Right lobe of liver (tissue), 6 donors: ENCODE results near the gene ALPP. TPM values are rescaled to one million over a fixed set of nuclear protein-coding genes. Genes with fewer than 3 reads are reported as not detected.
A peak's percentile ranks its signal among the peaks of the same experiment; 100 is the strongest.

Experiments
- ATAC-seq, 4 donors: fragments of 200-7000 bp; cut with Tn5 transposase; one replicate each; pipeline ENCODE4 v1.9.1; 2020; ENCODE audit warnings: mild to moderate bottlenecking in 4 of 4, moderate library complexity in 4 of 4
- DNase-seq, 3 donors: peaks; one replicate each; pipeline ENCODE4 v3.0.0-alpha.2; 2020
- H3K27ac ChIP-seq, 3 donors: fragments of 200-600 bp; one replicate each; pipeline ENCODE4 v1.8.0; 2022
- H3K27me3 ChIP-seq, 2 donors: fragments of 200-600 bp; one replicate each; pipeline ENCODE4 v1.8.0; 2022
- H3K36me3 ChIP-seq, 4 donors: fragments of 200-600 bp; sonication (generic) in 1 of 4; one replicate each; pipeline versions ENCODE4 v1.5.1 to v1.8.0; 2017 to 2022; ENCODE audit warnings: control low read depth in 1 of 4
- H3K4me1 ChIP-seq, 4 donors: fragments of 200-600 bp; sonication (generic) in 1 of 4; one replicate each; pipeline versions ENCODE4 v1.5.1 to v1.8.0; 2017 to 2022; ENCODE audit warnings: control low read depth in 1 of 4
- H3K4me3 ChIP-seq, 3 donors: fragments of 200-600 bp; one replicate each; pipeline ENCODE4 v1.8.0; 2022
- H3K9me3 ChIP-seq, 4 donors: fragments of 200-600 bp; sonication (generic) in 1 of 4; one replicate each; pipeline versions ENCODE4 v1.5.1 to v1.8.0; 2017 to 2022; ENCODE audit warnings: control low read depth in 1 of 4
- POLR2A ChIP-seq: fragments of 450-650 bp; IDR thresholded peaks from one replicate; pipeline ENCODE4 v1.6.1; 2017; ENCODE audit warnings: antibody characterized with exemption, mild to moderate bottlenecking
- WGBS: methylation state at CpG from one replicate; pipeline ENCODE4 v1.1.6; 2018; ENCODE audit warnings: low coverage, low lambda C conversion rate; ENCODE audit not compliant: insufficient coverage; ENCODE audit errors: missing lambda C conversion rate; 5-methylcytosine and 5-hydroxymethylcytosine counted together
- intact Hi-C, 2 donors: fragments of 100-400 bp; cut with DNase I; formaldehyde crosslinking; loops; one replicate each; pipeline versions ENCODE4 v1.11.2 to v1.14.1; 2022
- total RNA-seq, 6 experiments: library from RNA; depleted of rRNA in 2 of 6; stranded (reverse); fragments of >200 nt in 2 of 6; fragmentation: NEBNext Ultra II Directional in 3 of 6; extraction: Animal tissue kit (Norgen Biotek cat#: 25700) in 3 of 6; gene quantifications; one replicate each; pipeline versions ENCODE4 v1.1.0 to v1.2.4, GENCODE V29; 2016 to 2023
- TF ChIP-seq, protein P1 (sequence below), 4 donors: fragments of 200-600 bp in 3 of 4; fragments of 450-650 bp in 1 of 4; IDR thresholded peaks; one replicate each; pipeline versions ENCODE4 v1.5.1 to v1.8.0; 2016 to 2022; ENCODE audit warnings: antibody characterized with exemption in 4 of 4, mild to moderate bottlenecking in 2 of 4
- donor health status: DM: no; HTN: yes; CAD: no.
- donor health status: DM: no; HTN: no; CAD: no.
- donor health status: DM: no; HTN: no; CAD: no.
- donor health status: DM: no; HTN: yes; CAD: no.
- donor health status: DM: no; HTN: yes; CAD: no.

Gene ALPP
- total RNA-seq, 6 experiments from 2014 or later: not detected

DNA sequence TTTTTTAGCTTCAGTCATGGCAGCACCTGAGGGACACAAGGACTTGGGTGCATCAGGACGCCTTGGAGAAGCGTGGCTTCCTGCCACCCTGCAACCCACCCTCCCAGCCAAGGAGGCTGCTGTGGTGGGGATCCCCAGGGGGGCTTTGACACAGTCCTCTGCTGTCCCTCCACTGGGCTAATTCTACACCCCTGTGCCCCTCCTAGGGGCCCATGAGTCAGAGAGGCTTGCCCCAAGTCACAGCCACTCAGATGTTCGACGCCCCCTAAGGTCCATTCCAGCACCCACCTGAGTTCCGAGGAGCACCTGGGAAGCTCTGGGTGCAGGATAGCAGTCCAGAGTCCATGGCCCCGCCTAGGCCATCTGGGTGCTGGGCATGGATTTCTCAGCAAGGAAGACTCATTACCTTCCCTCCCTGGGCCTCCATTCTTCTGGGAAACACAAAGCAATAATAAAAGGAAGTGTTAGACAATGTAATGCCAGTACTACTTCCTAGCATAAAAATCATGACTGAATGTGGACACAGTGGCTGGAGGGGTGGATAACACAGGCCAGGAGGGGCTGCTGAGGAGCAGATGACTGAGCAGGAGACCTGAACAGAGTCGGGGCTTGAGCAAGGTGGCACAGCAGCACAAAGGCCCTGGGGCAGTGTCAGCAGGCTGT is 31.8 kb downstream of the ALPP start:
- no peak overlapping the region for H3K27ac ChIP-seq
- intact Hi-C loops: no loop called here
- DNase-seq: no peak
- no peak for TF ChIP-seq POLR2A
- TF ChIP-seq, protein P1, sequence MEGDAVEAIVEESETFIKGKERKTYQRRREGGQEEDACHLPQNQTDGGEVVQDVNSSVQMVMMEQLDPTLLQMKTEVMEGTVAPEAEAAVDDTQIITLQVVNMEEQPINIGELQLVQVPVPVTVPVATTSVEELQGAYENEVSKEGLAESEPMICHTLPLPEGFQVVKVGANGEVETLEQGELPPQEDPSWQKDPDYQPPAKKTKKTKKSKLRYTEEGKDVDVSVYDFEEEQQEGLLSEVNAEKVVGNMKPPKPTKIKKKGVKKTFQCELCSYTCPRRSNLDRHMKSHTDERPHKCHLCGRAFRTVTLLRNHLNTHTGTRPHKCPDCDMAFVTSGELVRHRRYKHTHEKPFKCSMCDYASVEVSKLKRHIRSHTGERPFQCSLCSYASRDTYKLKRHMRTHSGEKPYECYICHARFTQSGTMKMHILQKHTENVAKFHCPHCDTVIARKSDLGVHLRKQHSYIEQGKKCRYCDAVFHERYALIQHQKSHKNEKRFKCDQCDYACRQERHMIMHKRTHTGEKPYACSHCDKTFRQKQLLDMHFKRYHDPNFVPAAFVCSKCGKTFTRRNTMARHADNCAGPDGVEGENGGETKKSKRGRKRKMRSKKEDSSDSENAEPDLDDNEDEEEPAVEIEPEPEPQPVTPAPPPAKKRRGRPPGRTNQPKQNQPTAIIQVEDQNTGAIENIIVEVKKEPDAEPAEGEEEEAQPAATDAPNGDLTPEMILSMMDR (IDR thresholded peaks at IDR 0.05): no peak
- no peak overlapping the region for H3K4me3 ChIP-seq
- H3K9me3 ChIP-seq: no peaks in the 10 kb centered on the region
- H3K27me3 ChIP-seq: no peaks in the 10 kb centered on the region
- no peaks in the 10 kb centered on the region for H3K4me1 ChIP-seq
- H3K36me3 ChIP-seq: no peaks in the 10 kb centered on the region
- 63% methylated on average over 1 of the region's 7 CpGs for WGBS
- ATAC-seq: no peak

DNA sequence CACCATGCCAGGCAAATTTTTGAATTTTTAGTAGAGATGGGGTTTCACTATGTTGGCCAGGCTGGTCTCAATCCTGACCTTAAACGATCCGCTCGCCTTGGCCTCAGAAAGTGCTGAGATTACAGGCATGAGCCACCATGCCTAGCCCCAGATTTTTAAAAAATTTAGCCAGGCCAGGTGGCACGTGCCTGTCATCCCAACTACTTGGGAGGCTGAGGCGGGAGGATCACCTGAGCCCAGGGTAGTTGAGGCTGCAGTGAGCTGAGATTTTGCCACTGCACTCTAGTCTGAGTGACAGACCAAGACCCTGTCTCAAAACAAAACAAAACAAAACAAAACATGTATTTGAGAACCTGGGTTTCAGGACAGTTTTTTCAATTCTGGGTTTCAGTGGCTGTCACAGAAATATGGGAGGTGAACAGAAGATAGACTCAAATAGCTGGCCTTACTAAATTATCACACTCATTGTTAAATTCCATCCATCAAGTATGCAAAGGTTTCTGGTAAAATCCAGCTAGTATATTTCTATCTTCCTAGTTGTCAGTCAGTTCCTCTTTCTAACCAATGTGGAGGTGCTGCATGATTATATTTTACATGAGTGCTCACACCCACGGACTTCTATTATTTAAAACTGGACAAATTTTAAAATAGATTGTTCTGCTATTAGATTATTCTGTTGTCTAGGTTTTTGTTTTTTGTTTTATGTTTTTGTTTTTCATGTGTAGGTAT is 33.5 kb downstream of the ALPP start:
- WGBS: 67% methylated on average over 6 of the region's 6 CpGs
- no peak overlapping the region for H3K4me3 ChIP-seq
- TF ChIP-seq, protein P1 (IDR thresholded peaks at IDR 0.05): no peak
- TF ChIP-seq POLR2A: no peak

DNA sequence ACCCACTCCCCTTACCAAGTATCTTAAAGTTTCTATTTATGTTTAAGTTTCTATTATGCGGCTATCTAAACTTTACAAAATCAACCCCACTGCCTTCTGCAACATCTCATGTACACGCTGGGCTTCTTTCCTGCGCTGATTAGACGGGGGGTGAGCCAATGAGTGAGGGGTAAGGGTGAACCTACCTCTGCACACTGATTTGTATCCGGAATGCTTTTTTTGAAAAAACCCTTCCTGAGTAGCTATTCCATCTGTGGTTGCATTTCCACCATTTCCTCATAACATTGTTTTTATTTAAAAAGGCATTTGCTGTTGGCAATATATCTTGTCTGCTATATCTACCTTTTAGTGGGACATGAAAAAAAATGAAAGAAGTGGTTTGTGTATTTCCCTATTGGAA is 34.4 kb downstream of the ALPP start:
- TF ChIP-seq, protein P1 (IDR thresholded peaks at IDR 0.05): no peak
- TF ChIP-seq POLR2A: no peak
- H3K27ac ChIP-seq: no peak overlapping the region
- 40% methylated on average over 5 of the region's 5 CpGs for WGBS
- DNase-seq (no peak), ATAC-seq (no peak)
- no peaks in the 10 kb centered on the region for H3K36me3 ChIP-seq
- no peaks in the 10 kb centered on the region for H3K27me3 ChIP-seq
- H3K4me1 ChIP-seq: no peaks in the 10 kb centered on the region
- intact Hi-C loops: no loop called here
- H3K4me3 ChIP-seq: no peak overlapping the region
- H3K9me3 ChIP-seq: no peaks in the 10 kb centered on the region

More for the DNA sequence above, 33.5 kb downstream of the ALPP start:
- ATAC-seq (no peak), DNase-seq (no peak)
- no peaks in the 10 kb centered on the region for H3K9me3 ChIP-seq
- intact Hi-C loops: no loop called here
- H3K27me3 ChIP-seq: no peaks in the 10 kb centered on the region
- H3K4me1 ChIP-seq: no peaks in the 10 kb centered on the region
- H3K27ac ChIP-seq: no peak overlapping the region
- H3K36me3 ChIP-seq: no peaks in the 10 kb centered on the region

DNA sequence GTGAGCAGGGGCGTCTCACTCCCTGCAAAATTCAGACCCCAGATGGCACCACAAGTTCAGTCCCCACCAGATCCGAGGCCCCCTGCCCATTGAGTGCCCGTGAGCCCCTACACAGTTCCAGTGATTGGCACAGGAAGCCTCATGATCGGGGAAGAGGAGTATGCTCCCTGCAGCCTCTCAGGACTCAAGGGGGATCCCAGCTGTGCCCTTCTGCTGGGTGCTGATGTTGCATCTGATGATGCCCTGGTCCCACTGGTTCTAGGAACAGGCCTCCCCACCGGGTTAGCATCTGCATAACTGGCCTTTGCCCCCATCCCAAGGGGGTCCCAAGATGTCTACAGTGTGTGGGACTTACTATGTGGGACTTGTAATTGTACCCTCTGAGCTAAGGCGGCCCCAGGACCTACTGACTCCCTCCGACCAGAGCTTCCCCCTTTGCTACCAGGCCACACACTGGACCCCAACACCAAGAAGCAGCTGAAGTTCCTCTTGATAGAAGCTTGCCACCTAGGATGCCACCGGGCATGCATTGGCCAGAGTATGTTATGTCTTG is 36.7 kb downstream of the ALPP start:
- intact Hi-C loops: no loop called here
- H3K27me3 ChIP-seq: peaks cover 12 to 13% of the 10 kb centered on the region in 2 donors
- H3K27ac ChIP-seq: no peak overlapping the region
- DNase-seq (peak in 1 of 3 donors; percentile 35), ATAC-seq (no peak)
- no peaks in the 10 kb centered on the region for H3K4me1 ChIP-seq
- H3K4me3 ChIP-seq: no peak overlapping the region
- H3K9me3 ChIP-seq: no peaks in the 10 kb centered on the region
- H3K36me3 ChIP-seq: no peaks in the 10 kb centered on the region
- no CpG with 5 or more reads among the region's 8 CpGs for WGBS
- TF ChIP-seq POLR2A: no peak
- TF ChIP-seq, protein P1 (IDR thresholded peaks at IDR 0.05): no peak
